Glutamatergic neuron (in vitro differentiated cells): ENCODE results near the gene TBC1D1. TPM values are rescaled to one million over a fixed set of nuclear protein-coding genes. Genes with fewer than 3 reads are reported as not detected.
"Not testable (repeated sequence)": the region's sequence is repeated elsewhere in the genome, so short reads cannot be mapped to it uniquely, and the experiment has no call there.

Experiments used
- DNase-seq: peaks from one replicate; pipeline ENCODE4 v3.0.0; 2022
- H3K27ac Mint-ChIP-seq: one replicate; pipeline ENCODE4 v1.8.0; 2020; ENCODE audit warnings: mild to moderate bottlenecking, mixed read lengths, inconsistent platforms; ENCODE audit not compliant: unreplicated experiment
- H3K27me3 Mint-ChIP-seq: one replicate; pipeline ENCODE4 v1.8.0; 2020; ENCODE audit warnings: mild to moderate bottlenecking, moderate library complexity, mixed read lengths, inconsistent platforms; ENCODE audit not compliant: unreplicated experiment
- H3K36me3 Mint-ChIP-seq: one replicate; pipeline ENCODE4 v1.8.0; 2020; ENCODE audit warnings: mild to moderate bottlenecking, mixed read lengths, inconsistent platforms; ENCODE audit not compliant: unreplicated experiment
- H3K4me1 Mint-ChIP-seq: one replicate; pipeline ENCODE4 v1.8.0; 2020; ENCODE audit warnings: mild to moderate bottlenecking, low read depth, mixed read lengths, inconsistent platforms; ENCODE audit not compliant: unreplicated experiment
- H3K4me3 Mint-ChIP-seq: one replicate; pipeline ENCODE4 v1.8.0; 2020; ENCODE audit warnings: mild to moderate bottlenecking, mixed read lengths, inconsistent platforms; ENCODE audit not compliant: unreplicated experiment
- H3K9me3 Mint-ChIP-seq: one replicate; pipeline ENCODE4 v1.8.0; 2020; ENCODE audit warnings: mild to moderate bottlenecking, moderate library complexity, mixed read lengths, inconsistent platforms; ENCODE audit not compliant: unreplicated experiment
- total RNA-seq: library from RNA; stranded (reverse); fragmentation: NEBNext Ultra II Directional; extraction: Animal tissue kit (Norgen Biotek cat#: 25700); gene quantifications from one replicate; pipeline ENCODE4 v1.2.1, GENCODE V29; 2021; ENCODE audit not compliant: unreplicated experiment
- TF ChIP-seq, protein P1 (sequence below): fragments of 200-600 bp; sonication (generic); IDR thresholded peaks from one replicate; pipeline ENCODE4 v1.5.0; 2021; ENCODE audit not compliant: partially characterized antibody, unreplicated experiment

The TBC1D1 gene
- total RNA-seq, 1 donor from 2014 or later, result 106 TPM

- TF ChIP-seq, protein P1, sequence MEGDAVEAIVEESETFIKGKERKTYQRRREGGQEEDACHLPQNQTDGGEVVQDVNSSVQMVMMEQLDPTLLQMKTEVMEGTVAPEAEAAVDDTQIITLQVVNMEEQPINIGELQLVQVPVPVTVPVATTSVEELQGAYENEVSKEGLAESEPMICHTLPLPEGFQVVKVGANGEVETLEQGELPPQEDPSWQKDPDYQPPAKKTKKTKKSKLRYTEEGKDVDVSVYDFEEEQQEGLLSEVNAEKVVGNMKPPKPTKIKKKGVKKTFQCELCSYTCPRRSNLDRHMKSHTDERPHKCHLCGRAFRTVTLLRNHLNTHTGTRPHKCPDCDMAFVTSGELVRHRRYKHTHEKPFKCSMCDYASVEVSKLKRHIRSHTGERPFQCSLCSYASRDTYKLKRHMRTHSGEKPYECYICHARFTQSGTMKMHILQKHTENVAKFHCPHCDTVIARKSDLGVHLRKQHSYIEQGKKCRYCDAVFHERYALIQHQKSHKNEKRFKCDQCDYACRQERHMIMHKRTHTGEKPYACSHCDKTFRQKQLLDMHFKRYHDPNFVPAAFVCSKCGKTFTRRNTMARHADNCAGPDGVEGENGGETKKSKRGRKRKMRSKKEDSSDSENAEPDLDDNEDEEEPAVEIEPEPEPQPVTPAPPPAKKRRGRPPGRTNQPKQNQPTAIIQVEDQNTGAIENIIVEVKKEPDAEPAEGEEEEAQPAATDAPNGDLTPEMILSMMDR, result no peak
- Mint-ChIP-seq H3K36me3 (no peaks in the 10 kb centered on the region), H3K4me3 (no peak overlapping the region), H3K27me3 (no peaks in the 10 kb centered on the region), H3K9me3 (peaks cover 1% of the 10 kb centered on the region), H3K27ac (no peak overlapping the region), H3K4me1 (no peaks in the 10 kb centered on the region)
- no peak for DNase-seq
Observed at GRCh38 chr4:37922328-37922727, 31.4 kb downstream of the TBC1D1 start.

DNA sequence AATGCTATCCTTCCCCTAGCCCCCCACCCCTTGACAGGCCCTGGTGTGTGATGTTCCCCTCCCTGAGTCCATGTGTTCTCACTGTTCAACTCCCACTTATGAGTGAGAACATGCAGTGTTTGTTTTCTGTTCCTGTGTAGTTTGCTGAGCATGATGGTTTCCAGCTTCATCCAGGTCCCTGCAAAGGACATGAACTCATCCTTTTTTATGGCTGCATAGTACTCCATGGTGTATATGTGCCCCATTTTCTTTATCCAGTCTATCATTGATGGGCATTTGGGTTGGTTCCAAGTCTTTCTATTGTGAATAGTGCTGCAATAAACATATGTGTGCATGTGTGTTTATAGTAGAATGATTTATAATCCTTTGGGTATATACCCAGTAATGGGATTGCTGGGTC lies 32.2 kb downstream of the TBC1D1 start:
- H3K9me3 Mint-ChIP-seq, H3K27me3 Mint-ChIP-seq: not testable (repeated sequence)

DNA sequence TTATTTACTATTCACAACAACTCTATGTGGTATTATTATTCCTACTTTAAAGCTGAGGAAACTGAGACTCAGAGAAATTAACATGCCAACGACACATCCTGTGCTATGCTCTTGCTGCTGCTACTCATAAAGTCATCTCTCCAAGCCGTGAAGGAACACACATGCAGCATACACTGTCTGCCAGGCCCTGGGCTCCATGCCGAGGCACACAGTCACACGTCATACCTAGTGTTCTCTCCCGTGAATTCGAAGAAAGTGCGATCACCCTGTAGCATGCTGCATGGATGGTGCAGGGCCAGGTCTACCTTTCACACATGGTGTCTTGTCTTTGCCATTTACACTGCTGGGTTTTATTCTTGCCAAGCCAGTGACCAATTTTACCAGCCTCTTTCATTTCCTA lies 34.1 kb downstream of the TBC1D1 start:
- DNase-seq, result no peak
- H3K9me3 Mint-ChIP-seq, result peaks cover 1% of the 10 kb centered on the region
- H3K36me3 Mint-ChIP-seq, result no peaks in the 10 kb centered on the region
- no peak overlapping the region for H3K4me3 Mint-ChIP-seq
- TF ChIP-seq, protein P1, result no peak
- H3K27ac Mint-ChIP-seq, result no peak overlapping the region
- H3K27me3 Mint-ChIP-seq, result no peaks in the 10 kb centered on the region
- H3K4me1 Mint-ChIP-seq, result no peaks in the 10 kb centered on the region

More for the DNA sequence above, 32.2 kb downstream of the TBC1D1 start:
- not testable (repeated sequence) for H3K4me3 Mint-ChIP-seq, H3K4me1 Mint-ChIP-seq, H3K27ac Mint-ChIP-seq, H3K36me3 Mint-ChIP-seq, DNase-seq

GRCh38 chr4:37927434-37927833 lies 36.5 kb downstream of the TBC1D1 start:
- H3K4me1 Mint-ChIP-seq, result no peaks in the 10 kb centered on the region
- H3K27me3 Mint-ChIP-seq, result no peaks in the 10 kb centered on the region
- H3K4me3 Mint-ChIP-seq, result no peak overlapping the region
- H3K36me3 Mint-ChIP-seq, result no peaks in the 10 kb centered on the region
- H3K9me3 Mint-ChIP-seq, result peaks cover 1% of the 10 kb centered on the region
- DNase-seq, result no peak
- TF ChIP-seq, protein P1, result no peak
- no peak overlapping the region for H3K27ac Mint-ChIP-seq

DNA sequence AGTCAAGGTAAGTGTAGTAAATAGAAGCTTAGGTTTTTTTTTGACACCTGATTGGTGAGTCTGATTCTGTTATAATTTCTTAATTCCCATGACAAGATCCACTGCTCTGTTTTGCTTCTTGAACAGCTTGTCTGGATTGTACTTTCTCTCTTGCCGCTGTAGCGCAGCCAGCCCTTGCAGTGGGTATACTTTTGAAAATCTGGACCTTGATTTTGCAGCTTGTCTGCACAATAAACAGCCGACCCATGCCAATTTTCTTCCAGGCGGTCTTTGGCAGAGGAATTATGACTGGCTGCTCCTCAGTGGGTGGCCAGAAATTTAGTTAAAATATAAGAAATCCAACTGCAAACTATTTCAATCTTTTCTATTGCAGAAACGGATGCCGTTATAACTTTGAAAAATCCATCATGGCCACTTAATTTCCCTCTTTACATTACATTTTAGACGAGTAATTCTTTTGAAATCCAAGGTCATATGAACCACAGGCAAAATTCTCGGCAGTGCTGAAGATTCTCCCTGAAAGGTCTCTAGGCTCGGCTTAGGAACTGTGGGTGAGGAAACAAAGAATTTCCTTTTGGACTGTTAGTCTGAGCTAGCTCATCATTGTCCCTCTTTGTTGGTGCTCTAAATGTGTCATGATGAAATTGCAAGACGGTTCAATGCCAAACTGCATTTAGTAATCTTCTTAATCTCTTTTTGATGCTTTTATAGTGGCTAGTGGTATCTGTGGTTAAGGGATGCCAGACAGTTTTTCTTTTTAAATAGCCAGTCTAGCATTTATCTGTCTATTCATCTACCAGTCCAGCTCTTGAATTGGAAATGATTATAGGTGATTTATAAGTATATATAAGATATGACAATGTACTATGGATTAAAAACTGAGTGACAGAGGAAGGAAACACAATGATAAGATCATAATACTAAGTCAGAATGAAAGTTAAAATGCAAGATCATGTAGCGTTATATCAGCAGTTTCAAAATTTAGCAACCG lies 37.8 kb downstream of the TBC1D1 start:
- Mint-ChIP-seq H3K4me1 (no peaks in the 10 kb centered on the region), H3K4me3 (no peak overlapping the region), H3K27me3 (no peaks in the 10 kb centered on the region), H3K9me3 (no peaks in the 10 kb centered on the region), H3K27ac (no peak overlapping the region), H3K36me3 (no peaks in the 10 kb centered on the region)
- no peak for DNase-seq
- TF ChIP-seq, protein P1, result no peak
